Kidney tubule cell (primary cell): Measurements from ENCODE around the gene CDC27.
A peak's percentile ranks its signal among the peaks of the same experiment; 100 is the strongest.
"Not testable (repeated sequence)": the region's sequence is repeated elsewhere in the genome, so short reads cannot be mapped to it uniquely, and the experiment has no call there.

Experiments used
- DNase-seq: peaks from one replicate; pipeline ENCODE4 v3.0.0-alpha.2; 2018; ENCODE audit warnings: low spot score

The CDC27 gene

GRCh38 chr17:47193931-47194511 is 4.9 kb upstream of the CDC27 start:
- no peak for DNase-seq

GRCh38 chr17:47192554-47192953 is 3.5 kb upstream of the CDC27 start:
- no peak for DNase-seq

- no peak for DNase-seq
Observed at GRCh38 chr17:47190770-47191169, 1.7 kb upstream of the CDC27 start.

- DNase-seq, result no peak
Observed at GRCh38 chr17:47190243-47190642, 1.1 kb upstream of the CDC27 start.

GRCh38 chr17:47189732-47190237 is 690 bp upstream of the CDC27 start:
- DNase-seq, result no peak

- DNase-seq, result peak; percentile 36
Observed at GRCh38 chr17:47188271-47188875, 722 bp downstream of the CDC27 start.

GRCh38 chr17:47184681-47185080 is 4.4 kb downstream of the CDC27 start:
- DNase-seq, result no peak

GRCh38 chr17:47180988-47181387 is 8.1 kb downstream of the CDC27 start:
- DNase-seq, result not testable (repeated sequence)

GRCh38 chr17:47180337-47180736 is 8.8 kb downstream of the CDC27 start:
- no peak for DNase-seq

GRCh38 chr17:47179141-47179540 is 10.0 kb downstream of the CDC27 start:
- DNase-seq, result no peak

GRCh38 chr17:47177261-47177660 is 11.8 kb downstream of the CDC27 start:
- DNase-seq, result no peak

- no peak for DNase-seq
Observed at GRCh38 chr17:47176389-47176826, 12.7 kb downstream of the CDC27 start.

- DNase-seq, result not testable (repeated sequence)
Observed at GRCh38 chr17:47174823-47175222, 14.3 kb downstream of the CDC27 start.

- no peak for DNase-seq
Observed at GRCh38 chr17:47172696-47173565, 16.2 kb downstream of the CDC27 start.

- DNase-seq, result no peak
Observed at GRCh38 chr17:47170710-47171109, 18.4 kb downstream of the CDC27 start.

- not testable (repeated sequence) for DNase-seq
Observed at GRCh38 chr17:47168896-47169295, 20.2 kb downstream of the CDC27 start.

- not testable (repeated sequence) for DNase-seq
Observed at GRCh38 chr17:47166854-47167253, 22.2 kb downstream of the CDC27 start.

GRCh38 chr17:47165137-47165536 is 24.0 kb downstream of the CDC27 start:
- no peak for DNase-seq

GRCh38 chr17:47164263-47164662 is 24.8 kb downstream of the CDC27 start:
- DNase-seq, result no peak

- DNase-seq, result no peak
Observed at GRCh38 chr17:47162013-47162622, 27.0 kb downstream of the CDC27 start.

- no peak for DNase-seq
Observed at GRCh38 chr17:47159315-47159714, 29.8 kb downstream of the CDC27 start.

- DNase-seq, result no peak
Observed at GRCh38 chr17:47145351-47145750, 43.7 kb downstream of the CDC27 start.
